GM19193 (cell line): Measurements from ENCODE around the gene HOXA9.

Experiments
- POLR2A ChIP-seq: IDR thresholded peaks from 4 replicates; pipeline ENCODE4 v1.6.1; 2011; ENCODE audit not compliant: insufficient read depth, insufficient read length; ENCODE audit errors: extremely low read depth

HOXA9 gene

GRCh38 chr7:27176962-27177794 is 11.8 kb upstream of the HOXA9 start:
- no peak for TF ChIP-seq POLR2A

DNA sequence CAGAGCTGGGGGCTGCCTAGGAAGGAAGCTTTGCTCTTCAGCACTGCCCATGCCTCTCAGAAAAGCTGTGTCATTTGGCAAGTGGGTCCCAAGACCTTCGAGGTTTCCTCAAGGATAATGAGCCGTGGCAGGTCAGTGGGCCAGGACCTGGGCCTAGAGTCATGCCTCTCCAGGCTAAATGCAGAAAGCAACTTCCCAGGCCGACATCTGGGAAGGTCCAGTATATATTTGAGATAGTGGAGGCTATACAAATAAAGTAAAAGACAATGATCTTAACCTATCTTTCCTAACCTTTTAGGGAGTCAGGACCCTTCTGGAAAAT is 11.1 kb upstream of the HOXA9 start:
- no peak for TF ChIP-seq POLR2A

- TF ChIP-seq POLR2A: no peak
These were observed 10.5 kb upstream of the HOXA9 start for GRCh38 chr7:27175626-27176523.

- TF ChIP-seq POLR2A: no peak
These were observed 9.7 kb upstream of the HOXA9 start for GRCh38 chr7:27174874-27175625.

- TF ChIP-seq POLR2A: no peak
These were observed 8.9 kb upstream of the HOXA9 start, which contains the start of gene HOXA10 for GRCh38 chr7:27173956-27174873. Gene HOXA10, minus strand, starts transcription at chr7:27174320. Its CDS starts 14 bp downstream, at chr7:27174306.

GRCh38 chr7:27173511-27173955 is 8.2 kb upstream of the HOXA9 start:
- no peak for TF ChIP-seq POLR2A

DNA sequence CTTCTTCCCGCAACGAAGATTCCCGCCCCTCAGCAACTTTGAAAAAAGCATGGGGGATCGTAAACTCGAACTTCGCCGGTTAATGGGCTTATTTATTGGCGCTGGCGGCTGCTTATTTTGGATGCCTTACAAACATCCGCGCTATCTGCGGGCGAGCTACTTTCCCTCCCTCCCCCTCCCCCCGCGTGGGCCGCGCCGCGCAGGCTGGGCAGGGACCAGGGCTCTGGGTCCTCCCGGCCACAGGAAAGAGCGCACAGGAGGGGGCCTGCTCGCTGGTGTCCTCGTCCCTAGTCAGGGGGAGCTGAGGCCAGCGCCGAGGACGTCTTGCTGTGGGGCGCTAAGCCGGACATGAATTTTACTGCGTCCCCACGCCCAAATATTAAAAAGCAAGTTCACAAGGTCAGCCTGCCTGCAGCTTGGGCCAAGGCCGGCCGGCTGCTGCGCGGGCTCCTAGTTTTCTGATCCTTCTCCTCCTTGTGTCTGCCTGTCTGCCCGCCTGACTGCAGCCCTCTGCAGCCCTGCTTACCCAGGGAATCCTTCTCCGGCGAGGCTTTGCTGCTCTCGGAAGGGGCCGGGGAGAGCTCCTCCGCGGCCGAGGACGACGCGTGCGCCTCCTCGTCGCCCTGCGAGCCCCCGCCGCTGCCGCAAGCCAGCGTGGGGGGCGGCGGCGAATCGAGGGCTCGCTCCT is 7.6 kb upstream of the HOXA9 start:
- no peak for TF ChIP-seq POLR2A

DNA sequence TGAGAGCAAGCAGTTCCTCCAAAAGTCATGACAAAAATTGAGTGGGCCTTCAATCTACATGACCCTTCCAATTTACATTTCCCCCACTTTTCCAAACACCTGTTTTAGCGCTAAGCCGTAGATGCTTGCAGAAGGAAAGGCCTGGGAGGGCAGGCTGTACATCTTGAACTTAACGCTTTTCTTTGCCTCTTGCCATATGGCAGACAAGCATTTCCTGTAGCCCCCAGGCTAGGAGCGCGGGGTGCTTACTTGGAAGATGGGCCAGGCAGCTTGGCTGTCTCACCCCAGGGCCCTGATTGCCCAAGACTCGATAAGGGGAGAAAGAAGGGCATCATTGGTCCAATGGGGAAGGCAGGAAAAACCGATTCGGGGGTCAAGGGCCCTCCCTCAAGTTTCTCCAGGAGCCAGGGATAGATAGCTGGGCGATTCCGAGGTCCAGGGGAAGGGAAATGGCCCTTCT is 7.0 kb upstream of the HOXA9 start:
- no peak for TF ChIP-seq POLR2A

- no peak for TF ChIP-seq POLR2A
These were observed 6.4 kb upstream of the HOXA9 start for GRCh38 chr7:27171637-27172314.

GRCh38 chr7:27171325-27171636 is 5.9 kb upstream of the HOXA9 start:
- TF ChIP-seq POLR2A: no peak

DNA sequence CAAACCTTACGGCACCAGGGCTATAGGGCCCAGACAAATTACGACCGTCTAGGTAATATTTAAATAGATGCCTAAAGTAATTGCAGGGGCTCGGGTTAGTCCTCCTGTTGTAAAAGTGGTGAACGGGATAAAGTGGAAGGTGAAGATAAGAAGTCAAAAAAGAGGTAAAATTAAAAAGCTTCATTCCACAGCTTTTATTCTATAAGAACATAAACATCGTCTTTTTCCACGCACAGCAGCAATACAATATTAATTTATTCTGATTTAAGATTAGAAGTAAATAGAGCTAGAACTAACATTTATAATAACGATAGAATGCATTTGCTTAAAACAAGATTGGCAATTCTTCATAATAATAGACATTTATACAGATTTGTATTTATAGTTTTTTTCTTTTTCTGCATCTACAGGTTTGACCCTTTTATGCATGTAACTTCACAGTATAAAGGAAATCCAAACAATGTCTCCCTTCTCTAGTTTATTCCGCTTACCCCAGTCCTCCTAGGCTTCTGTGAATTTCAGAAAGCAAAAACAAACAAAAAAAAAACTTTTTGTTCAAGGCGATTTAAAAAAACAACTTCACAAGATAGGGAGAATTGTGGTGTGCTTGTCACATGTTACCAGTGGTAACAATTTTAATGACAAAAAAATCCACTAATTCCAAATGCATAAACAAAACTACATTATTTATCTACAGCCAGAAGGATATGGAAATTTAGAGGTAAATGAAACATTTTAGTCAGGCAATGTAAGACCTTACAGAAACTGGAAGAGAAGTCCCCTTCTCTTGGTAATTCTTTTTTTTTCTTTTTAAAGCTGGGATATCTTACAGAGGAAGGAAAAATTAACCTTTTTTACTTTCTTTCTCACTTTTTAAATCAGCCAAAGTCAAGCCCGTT is 5.3 kb upstream of the HOXA9 start:
- no peak for TF ChIP-seq POLR2A
